HEK293T (cell line): Measurements from ENCODE around the gene PKLR.

Experiments
- FOXK2 ChIP-seq: fragments of 450-650 bp; IDR thresholded peaks from 2 replicates; pipeline ENCODE4 v1.6.1; 2016; ENCODE audit warnings: mild to moderate bottlenecking
- PKNOX1 ChIP-seq: fragments of 450-650 bp; IDR thresholded peaks from 2 replicates; pipeline ENCODE4 v1.6.1; 2016
- SP1 ChIP-seq: fragments of 450-650 bp; IDR thresholded peaks from 2 replicates; pipeline ENCODE4 v1.6.1; 2017
- TARDBP ChIP-seq: fragments of 450-650 bp; IDR thresholded peaks from 2 replicates; pipeline ENCODE4 v1.6.1; 2016

GRCh38 chr1:155323729-155324036 lies 22.4 kb upstream of the PKLR start:
- TF ChIP-seq SP1 (no peak), TARDBP (no peak), PKNOX1 (no peak), FOXK2 (no peak)
